ENCODE measurements around the gene PHF11. TPM values are rescaled to one million over a fixed set of nuclear protein-coding genes. Genes with fewer than 3 reads are reported as not detected.
A peak's percentile ranks its signal among the peaks of the same experiment; 100 is the strongest.

PHF11 gene
- 10 to 100 TPM; 16.6 to 43.4 (median 19.6) TPM for total RNA-seq
- 10 to 100 TPM; 22.4 to 61.2 TPM for polyA plus RNA-seq
- long read RNA-seq, donor 1, transcript PHF11-202 (10 exons, 1,359 nt): major isoform, 15 of 17 reads
- long read RNA-seq, donor 1, partial matches to known transcripts: 0 of 17 reads
- long read RNA-seq, donor 1, other reads (novel, unspliced or antisense): 2 of 17 reads
- long read RNA-seq, donor 2, transcript PHF11-202 (10 exons, 1,359 nt): major isoform, 9 of 12 reads
- long read RNA-seq, donor 2, partial matches to known transcripts: 0 of 12 reads
- long read RNA-seq, donor 2, other reads (novel, unspliced or antisense): 2 of 12 reads
- long read RNA-seq, donor 3, transcript PHF11-202 (10 exons, 1,359 nt): major isoform, 20 of 27 reads
- long read RNA-seq, donor 3, partial matches to known transcripts: 4 of 27 reads
- long read RNA-seq, donor 3, other reads (novel, unspliced or antisense): 2 of 27 reads

- intact Hi-C loops (cut with DNase I): loop anchor here in 6 of 10 donors (2.0 to 10.0 kb wide), 7 partner anchors 51 to 111 kb away; partner anchors contain the start of genes RCBTB1 (in 3 of the 6), CAB39L (in 2 of the 6) and SETDB2 (in 2 of the 6)
- no peaks in the 10 kb centered on the region for H3K27me3 ChIP-seq
- no peaks in the 10 kb centered on the region for H3K9me3 ChIP-seq
- peaks cover 0 to 35% (median 0%) of the 10 kb centered on the region in 9 donors for H3K36me3 ChIP-seq
- peak within 1 kb of the TSS; percentile 46 to 84 (median 70) for H3K4me3 ChIP-seq
- H3K4me1 ChIP-seq: peaks cover 0 to 44% (median 9%) of the 10 kb centered on the region in 9 donors
- DNase-seq: peak; percentile 79 to 82
- peak in 5 of 9 donors; percentile 15 to 39 (median 36) for TF ChIP-seq CTCF (IDR thresholded peaks at IDR 0.05)
- peak; percentile 88 to 92 (median 91) for ATAC-seq
- WGBS, 2 donors: 3 to 5% methylated on average over 67 to 71 of the region's 71 CpGs
- H3K27ac ChIP-seq: peak within 1 kb of the TSS; percentile 92 to 98 (median 94)
These were observed at the start of gene PHF11 for GRCh38 chr13:49495783-49496762. Gene PHF11, plus strand, starts transcription at chr13:49495953. Its CDS starts 49 bp downstream, at chr13:49496002.

- Histone ChIP-seq H3K36me3 (peaks cover 0 to 3% (median 0%) of the 10 kb centered on the region in 9 donors), H3K27me3 (no peaks in the 10 kb centered on the region), H3K9me3 (no peaks in the 10 kb centered on the region), H3K4me1 (peaks cover 0 to 48% (median 34%) of the 10 kb centered on the region in 9 donors), H3K27ac (peak overlapping the region in 4 of 10 donors; percentile 4 to 96 (median 58)), H3K4me3 (no peak overlapping the region)
- TF ChIP-seq CTCF (IDR thresholded peaks at IDR 0.05): no peak
- ATAC-seq (no peak), DNase-seq (no peak)
- intact Hi-C loops (cut with DNase I): loop anchor here in 2 of 10 donors (10.0 kb wide), 2 partner anchors 48 to 138 kb away; partner anchors contain the start of genes PHF11 (in 1 of the 2) and RCBTB1 (in 1 of the 2)
These were observed 49.3 kb upstream of the PHF11 start for GRCh38 chr13:49446473-49446872.

- Histone ChIP-seq H3K4me3 (no peak overlapping the region), H3K27me3 (no peaks in the 10 kb centered on the region), H3K4me1 (peaks cover 0 to 42% (median 29%) of the 10 kb centered on the region in 9 donors), H3K9me3 (no peaks in the 10 kb centered on the region), H3K36me3 (peaks cover 0 to 19% (median 0%) of the 10 kb centered on the region in 9 donors), H3K27ac (no peak overlapping the region)
- TF ChIP-seq CTCF (IDR thresholded peaks at IDR 0.05): no peak
- DNase-seq: no peak
- no peak for ATAC-seq
- 92 to 93% methylated on average over 2 of the region's 2 CpGs for WGBS, 2 donors
- intact Hi-C loops (cut with DNase I): loop anchor here in 2 of 10 donors (10.0 kb wide), 2 partner anchors 46 to 136 kb away; partner anchors contain the start of genes PHF11 (in 1 of the 2) and RCBTB1 (in 1 of the 2)
These were observed 47.0 kb upstream of the PHF11 start for GRCh38 chr13:49448753-49449152.

Measured in heart right ventricle (tissue), 16 donors.